IPS-NIHi7 (cell line): Measurements from ENCODE around the gene TUBB4A.
"Not testable (repeated sequence)": the region's sequence is repeated elsewhere in the genome, so short reads cannot be mapped to it uniquely, and the experiment has no call there.

Source experiments
- DNase-seq: peaks from one replicate; pipeline ENCODE4 v3.0.0; 2012; ENCODE audit warnings: mixed read lengths; ENCODE audit errors: extremely low spot score

Gene TUBB4A

DNA sequence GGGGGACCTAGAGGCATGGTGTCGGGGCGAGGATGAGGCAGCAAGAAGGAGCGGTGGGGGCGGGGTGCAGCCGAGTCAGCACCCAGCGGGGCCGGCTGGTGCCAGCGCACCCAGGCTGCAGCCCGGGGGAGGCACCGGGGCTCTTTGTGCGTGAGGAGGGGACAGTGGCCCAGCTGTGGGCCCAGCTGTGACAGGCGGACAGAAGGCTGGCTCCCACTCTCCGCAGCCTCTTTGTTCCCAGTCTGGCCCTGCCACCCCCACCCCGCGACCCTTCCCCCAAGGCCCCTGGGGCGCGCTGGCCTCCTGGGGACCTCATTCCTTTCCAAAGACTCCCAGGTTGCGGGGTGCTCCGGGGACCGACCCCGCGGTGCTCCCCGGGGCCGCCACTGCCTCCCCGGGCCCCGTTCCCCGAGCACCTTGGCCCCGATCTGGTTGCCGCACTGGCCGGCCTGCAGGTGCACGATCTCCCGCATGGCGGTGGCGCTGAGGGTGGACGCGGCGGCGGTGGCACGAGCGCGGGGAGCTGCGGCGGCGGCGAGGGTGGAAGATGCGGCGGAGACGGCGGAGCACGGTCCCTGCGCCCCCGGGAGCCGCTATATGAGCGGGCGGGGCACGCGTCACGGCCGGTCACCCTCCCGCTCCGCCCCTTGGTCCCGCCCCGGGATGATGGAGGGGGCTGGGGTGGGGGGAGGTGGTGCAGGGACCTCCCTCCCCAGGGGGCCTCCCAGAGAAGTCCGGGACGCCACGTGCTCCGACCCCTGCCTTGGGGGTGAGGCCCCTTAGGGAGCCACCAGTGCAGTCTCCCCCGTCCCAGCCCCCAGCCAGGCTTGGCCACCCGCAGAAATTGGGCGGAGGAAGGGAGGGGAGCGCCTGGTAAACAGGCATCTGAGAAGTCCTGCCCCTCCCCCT lies at the start of gene TUBB4A:
TUBB4A (minus strand) TSS at position 570 of the 909 bp plus-strand sequence; CDS start at position 473, 97 bp downstream.
- peak; percentile 59 for DNase-seq

DNA sequence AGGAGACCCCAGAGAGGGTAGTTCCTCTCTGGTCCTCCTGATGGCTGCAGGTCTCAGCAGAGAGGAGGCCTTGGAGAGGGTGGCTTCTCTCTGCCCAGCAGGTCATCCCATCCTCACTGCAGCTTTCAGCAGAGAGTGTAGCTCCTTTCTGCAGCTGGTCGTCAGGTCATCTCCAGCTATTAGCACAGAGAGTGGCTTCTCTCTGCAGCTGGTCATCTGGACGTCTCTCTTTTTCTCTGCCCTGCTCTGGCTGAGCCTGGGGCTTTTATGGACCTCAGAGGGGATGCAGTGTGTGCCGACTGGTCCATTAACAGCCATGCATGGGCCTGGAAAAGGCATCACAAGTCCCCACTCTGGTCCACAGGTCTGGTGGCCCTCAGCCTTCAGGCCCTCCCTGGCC lies 49.0 kb upstream of the TUBB4A start:
- DNase-seq: no peak

DNA sequence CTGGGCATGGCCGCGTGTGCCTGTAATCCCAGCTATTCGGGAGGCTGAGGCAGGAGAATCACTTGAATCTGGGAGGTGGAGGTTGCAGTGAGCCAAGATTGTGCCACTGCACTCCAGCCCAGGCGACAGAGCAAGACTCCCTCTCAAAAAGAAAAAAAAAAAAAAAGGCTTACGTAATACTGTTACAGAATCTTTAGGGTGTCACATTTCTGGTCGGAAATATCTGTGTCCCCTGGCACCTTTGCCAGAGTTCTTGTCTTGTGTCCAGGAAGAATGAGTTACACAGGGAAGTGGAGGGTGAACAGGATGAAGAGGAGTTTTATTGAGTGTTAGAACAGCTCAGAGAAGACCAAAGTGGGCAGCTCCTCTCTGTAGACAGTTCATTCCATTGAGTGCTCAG lies 48.6 kb upstream of the TUBB4A start:
- not testable (repeated sequence) for DNase-seq

DNA sequence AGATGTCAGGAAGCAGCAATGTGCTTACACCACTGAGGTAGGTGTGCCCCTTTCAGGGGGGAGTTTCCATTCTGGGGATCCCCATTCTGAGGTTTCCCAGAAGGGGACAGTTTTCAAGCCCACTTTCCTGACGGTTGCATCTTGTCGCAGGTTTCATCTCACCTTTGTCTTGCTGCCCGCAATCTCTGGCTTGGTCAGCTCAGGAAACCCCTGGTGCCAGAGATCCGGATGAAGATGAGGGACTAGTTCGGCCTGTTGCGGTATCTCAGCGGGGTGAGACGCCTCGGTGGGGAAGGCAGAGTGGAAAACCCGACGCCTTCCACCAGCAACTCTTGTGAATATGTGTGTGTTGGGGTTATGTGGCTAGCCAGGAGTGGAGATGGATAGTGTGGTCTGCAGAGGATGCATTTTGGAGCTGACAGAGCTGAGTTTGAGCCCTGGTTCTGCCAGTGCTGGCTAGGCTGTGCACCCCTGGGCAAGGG lies 41.8 kb upstream of the TUBB4A start:
- DNase-seq: no peak

DNA sequence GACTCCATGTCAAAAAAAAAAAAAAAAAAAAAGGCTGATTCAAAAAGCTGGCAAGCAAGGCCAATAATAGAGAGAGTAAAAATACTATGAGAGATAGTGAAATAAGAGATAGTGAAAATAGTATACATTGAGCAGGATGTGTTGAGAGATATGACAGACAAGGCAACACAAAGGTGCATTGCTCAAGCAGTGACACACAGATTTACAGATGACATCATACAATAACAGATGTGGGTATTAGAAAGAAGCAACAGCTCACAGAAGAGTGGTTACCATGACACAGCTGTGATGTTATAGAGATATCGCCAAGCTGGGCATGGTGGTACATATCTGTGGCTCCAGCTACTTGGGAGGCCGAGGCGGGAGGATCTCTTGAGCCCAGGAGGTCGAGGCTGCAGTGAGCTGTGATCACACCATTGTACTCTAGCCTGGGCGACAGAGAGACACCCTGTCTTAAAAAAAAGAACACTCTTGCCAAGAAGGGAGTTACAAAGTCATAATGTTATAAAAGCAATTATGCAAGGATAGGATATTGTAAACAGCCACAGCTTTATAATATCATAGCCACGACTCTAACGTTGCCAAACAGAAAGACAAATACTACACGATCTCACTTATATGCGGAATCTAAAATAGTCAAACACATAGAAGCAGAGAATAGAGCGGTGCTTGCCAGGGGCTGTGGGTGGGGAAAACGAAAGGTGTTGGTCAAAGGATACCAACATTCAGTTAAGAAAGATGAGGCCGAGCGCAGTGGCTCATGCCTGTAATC lies 39.0 kb upstream of the TUBB4A start:
- no peak for DNase-seq

DNA sequence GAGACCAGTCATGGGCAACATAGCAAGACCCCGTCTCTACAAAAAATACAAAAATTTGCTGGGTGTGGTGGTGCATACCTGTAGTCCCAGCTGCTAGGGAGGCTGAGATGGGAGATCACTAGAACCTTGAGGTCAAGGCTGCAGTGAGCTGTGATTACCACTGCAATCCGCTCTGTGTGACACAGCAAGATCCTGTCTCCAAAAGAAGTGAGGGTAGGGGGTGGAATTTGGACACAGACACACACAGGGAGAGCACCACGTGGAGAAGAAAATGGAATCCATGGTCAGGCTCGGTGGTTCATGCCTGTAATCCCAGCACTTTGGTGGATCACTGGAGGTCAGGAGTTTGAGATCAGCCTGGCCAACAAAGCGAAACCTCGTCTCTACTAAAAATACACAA lies 37.4 kb upstream of the TUBB4A start:
- DNase-seq: no peak

DNA sequence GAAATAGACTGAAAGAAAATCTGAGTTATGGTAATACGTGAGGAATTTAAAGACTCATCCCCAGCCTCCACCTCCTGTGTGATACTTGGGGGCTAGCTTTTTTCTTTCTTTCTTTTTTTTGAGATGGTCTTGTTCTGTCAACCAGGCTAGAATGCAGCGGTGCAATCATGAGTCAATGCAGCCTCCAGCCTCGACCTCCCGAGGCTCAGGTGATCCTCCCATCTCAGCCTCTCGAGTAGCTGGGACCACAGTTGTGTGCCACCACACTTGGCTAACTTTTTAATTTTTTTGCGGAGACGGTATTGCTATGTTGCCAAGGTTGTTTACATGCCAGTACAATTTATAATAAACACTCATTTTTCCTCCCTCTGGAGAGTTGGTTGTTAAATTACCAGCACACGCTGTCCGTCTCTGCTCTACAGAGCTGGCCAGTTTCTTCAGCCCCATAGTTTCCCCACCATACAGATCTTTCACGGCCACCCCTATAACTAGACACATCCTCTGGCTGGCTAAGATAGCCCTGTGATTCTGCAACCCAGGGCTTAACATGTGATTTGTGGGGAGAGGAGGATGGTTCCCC lies 33.5 kb upstream of the TUBB4A start:
- DNase-seq: no peak

DNA sequence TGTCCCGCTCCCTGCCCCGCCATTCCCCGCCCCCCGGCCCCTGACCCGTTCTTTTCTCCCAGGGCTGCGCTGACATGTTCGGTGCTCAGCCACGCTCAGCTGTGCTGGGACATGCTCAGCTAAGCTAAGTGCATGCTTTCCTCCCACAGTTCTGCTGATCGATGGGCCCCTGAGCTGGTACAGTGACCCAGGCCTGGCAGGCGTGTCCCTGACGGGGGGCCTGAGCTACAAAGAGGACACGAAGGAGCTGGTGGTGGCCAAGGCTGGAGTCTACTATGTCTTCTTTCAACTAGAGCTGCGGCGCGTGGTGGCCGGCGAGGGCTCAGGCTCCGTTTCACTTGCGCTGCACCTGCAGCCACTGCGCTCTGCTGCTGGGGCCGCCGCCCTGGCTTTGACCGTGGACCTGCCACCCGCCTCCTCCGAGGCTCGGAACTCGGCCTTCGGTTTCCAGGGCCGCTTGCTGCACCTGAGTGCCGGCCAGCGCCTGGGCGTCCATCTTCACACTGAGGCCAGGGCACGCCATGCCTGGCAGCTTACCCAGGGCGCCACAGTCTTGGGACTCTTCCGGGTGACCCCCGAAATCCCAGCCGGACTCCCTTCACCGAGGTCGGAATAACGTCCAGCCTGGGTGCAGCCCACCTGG lies 32.5 kb upstream of the TUBB4A start:
- DNase-seq: peak; percentile 39

DNA sequence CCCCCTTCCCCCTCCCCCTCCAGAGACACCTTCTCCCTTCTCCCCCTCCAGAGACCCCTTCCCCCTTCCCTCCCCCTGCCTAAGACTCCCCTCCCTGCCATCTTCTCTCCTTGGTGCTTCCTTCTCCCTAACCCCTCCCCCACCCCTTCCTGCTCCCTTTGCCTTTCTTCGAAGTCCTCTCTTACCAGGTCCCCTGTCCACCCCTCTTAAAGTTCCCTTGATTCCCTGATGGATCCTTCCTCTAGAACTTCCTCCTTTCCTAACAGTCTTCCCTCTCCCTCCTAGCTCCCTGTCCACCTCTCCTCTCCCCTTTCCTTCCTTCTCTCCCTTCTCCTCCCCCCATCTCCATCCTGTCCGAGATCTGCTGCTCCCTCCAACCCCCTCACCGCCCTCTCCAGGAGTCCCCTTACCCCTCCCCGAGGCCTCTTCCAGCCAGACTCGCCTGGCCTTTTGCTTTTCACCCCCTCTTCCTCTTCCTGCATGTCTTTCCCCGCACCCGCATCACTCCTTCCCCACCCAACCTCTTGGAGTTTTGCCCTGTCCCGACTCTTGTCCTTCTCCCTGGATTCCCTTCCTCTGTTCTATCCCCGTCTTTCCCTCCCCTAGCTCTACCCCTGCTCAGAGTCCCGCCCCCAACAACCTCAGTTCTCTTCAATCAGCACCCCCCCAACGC lies 31.8 kb upstream of the TUBB4A start:
- DNase-seq: peak; percentile 58

DNA sequence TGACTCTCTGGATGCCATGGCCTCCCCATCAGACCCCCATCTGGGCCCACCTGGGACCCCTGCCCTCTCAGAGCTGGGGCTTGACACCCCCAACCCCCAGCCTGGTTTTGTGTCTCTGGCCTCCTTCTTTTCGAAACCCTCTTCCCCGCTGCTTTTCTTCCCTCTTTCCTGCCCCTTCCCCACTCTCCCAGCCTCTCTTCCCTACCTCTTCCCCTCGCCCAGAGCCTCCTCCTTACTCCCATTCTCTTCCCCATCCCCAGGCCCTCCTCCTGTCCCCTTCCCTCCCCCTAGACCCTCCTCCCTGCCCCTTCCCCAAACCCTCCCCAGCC lies 30.9 kb upstream of the TUBB4A start:
- no peak for DNase-seq

DNA sequence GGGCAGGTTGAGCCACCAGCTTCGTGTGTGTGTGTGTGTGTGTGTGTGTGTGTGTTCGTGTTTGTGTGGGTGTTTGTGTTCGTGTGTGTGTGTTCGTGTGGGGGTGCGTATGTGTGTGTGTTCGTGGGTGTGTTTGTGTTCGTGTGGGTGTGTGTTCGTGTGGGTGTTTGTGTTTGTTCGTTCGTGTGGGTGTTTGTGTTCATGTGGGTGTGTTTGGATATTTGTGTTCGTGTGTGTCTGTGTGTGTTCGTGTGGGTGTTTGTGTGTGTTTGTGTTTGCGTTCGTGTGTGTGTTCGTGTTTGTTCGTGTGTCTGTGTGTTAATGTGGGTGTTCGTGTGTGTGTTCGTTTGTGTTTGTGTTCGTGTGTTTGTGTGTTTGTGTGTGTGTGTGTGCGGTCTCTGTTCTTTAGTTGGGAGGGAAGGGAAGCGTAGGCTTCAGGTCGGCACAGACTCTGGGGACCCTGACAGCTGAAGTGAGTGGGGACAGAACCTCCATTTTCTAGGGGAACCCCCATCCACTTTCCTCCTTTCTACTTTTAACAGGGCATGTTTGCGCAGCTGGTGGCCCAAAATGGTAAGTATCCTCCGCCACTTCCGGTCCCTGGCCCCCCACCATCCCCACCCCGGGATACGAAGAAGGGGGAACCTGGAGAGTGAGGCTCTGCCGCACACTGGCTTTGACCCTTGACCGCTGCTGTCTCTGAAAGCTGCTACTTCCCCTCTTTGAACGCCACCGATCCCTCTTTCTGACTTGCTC lies 30.3 kb upstream of the TUBB4A start:
- DNase-seq: no peak

DNA sequence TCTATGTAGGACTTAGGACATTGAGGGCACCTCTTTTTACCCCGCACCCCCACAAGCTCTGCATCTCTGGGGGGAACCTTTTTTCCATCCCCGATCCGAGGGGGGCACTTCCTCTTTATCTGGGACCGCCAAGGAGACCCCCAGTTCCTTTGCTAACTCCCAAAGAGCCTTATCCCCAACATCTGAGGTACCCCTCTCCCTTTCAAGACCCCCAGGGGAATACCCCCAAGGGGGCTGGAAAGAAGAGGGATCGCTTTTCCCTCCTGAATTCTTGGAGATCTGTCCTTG lies 29.8 kb upstream of the TUBB4A start:
- no peak for DNase-seq

DNA sequence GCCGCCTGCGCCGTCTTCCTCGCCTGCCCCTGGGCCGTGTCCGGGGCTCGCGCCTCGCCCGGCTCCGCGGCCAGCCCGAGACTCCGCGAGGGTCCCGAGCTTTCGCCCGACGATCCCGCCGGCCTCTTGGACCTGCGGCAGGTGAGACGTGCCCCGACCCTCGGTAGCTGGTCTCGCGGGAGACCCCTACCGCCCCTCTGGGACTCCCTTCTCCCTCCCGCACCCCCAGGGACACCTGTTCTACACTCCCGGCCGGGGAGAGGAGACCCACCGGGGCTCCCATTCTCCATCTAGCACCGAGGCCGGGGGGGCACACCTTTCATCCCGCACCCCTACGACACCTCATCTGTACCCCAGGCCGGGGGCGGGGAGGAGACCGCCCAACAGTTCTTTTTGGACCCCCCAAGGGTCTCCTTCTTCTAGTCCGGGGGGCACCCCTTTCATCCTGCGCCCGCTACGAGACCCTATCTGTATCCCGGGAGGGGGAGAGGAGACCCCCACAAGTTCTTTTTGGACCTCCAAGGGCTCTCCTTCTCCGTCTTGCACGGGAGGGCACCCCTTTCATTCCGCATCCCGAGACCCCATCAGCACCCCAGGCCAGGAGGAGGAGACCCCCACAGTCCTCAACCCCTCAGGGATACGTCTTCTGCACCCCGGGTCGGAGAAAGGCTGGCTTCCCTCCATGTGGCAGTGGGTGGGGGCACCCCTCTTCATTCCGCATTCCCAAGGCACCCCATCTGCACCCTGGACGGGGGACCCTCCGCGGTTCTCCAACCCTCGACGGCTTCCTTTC lies 29.2 kb upstream of the TUBB4A start:
- DNase-seq: no peak

DNA sequence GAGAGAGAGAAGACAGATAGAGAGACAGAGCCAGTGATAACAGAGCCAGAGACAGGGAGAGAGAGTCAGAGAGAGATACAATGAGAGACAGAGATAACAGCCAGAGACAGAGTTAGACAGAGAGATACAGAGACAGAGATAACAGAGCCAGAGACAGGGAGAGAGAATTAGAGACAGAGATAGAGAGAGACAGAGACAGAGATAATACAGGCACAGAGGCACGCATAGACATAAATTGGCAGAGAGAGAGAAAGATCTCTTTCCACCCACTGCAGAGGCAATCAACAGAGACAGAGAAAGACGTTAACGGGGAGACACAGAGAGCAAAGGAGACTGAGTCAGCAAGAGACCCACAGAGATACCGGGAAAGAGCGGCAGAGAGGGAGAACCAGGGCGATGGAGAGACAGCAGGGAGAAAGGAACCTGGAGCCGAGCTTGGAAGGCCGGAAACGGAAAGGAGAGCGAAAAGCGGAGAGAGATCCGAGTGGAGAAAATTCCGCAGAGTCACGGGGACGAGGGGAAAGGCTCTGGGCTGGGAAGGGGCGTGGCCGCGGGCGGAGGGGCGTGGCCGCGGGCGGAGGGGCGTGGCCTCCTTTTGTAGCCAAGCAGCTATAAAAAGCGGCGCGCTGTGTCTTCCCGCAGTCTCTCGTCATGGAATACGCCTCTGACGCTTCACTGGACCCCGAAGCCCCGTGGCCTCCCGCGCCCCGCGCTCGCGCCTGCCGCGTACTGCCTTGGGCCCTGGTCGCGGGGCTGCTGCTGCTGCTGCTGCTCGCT lies 28.5 kb upstream of the TUBB4A start, which contains the start of gene TNFSF9:
TNFSF9 (plus strand) TSS at position 641 of the 777 bp plus-strand sequence; CDS start at position 652, 11 bp downstream.
- peak; percentile 85 for DNase-seq

DNA sequence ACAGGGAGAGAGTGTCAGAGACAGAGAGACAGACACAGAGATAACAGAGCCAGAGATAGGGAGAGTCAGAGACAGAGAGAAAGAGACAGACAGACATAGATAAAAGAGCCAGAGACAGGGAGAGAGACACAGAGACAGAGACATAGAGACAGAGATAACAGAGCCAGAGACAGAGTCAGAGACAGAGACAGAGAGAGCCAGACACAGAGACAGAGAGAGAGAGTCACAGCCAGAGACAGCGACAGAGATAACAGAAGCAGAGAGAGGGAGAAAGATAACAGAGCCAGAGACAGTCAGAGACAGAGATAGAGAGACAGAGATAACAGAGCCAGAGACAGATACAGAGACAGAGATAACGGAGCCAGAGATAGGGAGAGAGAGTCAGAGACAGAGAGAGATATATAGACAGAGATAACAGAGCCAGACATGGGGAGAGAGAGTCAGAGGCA lies 27.9 kb upstream of the TUBB4A start:
- DNase-seq: no peak

DNA sequence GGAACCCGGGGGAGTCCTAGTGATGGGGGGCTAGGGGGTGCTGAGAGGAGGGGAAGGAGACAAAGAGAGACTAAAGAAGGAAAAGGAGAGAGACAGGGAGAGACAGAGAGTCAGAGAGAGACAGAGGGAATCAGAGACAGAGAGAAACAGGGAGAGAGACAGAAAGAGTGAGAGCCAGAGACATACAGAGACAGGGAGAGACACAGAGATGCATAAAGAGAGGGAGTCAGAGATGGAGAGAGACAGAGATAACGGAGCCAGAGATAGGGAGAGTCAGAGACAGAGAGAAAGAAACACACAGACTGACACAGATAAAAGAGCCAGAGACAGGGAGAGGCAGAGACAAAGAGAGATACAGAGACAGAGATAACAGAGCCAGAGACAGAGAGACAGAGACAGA lies 27.2 kb upstream of the TUBB4A start:
- no peak for DNase-seq

DNA sequence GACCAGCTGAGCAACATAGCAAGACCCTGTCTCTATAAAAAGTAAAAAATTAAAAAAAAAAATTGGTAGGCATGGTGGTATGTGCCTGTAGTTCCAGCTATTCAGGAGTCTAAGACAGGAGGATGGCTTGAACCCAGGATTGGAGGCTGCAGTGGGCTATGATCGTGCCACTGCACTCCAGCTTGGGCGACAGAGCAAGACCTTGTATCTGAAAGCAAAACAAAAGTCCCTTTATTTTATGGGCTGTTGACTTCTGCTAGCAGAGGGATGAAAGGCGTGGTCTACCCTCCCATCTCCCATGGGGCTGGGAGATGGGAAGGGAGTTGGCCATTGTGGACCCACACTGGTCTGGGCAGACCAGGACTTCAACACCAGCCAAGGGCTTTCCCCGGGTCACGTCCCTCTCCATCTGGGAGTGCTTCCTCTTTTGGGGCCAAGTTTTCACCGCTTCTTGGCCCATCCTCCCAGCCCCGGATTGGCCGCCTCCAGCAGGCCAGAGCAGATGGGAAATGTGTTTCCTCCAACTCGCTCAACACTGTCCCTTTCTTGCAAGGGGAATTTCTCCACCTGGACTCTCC lies 26.5 kb upstream of the TUBB4A start:
- no peak for DNase-seq

DNA sequence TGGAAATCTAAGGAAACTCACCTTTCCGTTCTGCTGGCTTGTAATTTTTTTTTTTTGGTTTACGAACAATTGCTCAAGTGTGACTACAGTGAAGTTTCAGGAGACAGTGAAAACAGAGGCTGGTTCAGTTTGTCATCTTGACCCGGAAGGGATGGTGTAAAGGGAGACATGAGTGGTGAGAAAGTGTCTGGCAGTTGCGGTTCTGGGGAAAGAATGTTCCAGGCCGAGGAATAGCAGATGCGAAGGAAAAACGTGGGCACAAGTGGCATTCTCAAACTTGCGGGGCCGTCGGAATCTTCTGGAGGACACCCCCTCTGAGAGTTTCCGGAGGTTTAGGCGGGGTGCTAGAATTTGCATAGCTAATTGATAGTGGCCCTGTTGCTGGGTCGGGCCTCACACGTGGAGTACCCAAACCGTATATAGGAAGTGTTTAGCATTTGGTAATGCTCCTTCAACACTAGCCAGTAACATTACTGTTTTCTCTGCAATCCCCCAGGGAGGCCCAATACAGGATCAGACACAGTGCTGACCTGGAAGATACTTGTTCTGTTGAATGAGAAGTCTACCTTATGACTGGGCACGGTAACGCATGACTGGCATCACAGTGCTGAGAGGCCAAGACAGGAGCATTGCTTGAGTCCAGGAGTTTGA lies 25.9 kb upstream of the TUBB4A start:
- no peak for DNase-seq
